Activated CD8-positive, alpha-beta memory T cell treated with anti-CD3 and anti-CD28 coated beads for 4 hours (primary cell): ENCODE results near the gene TGM4.

Experiments
- DNase-seq, 2 donors: peaks; one replicate each; pipeline ENCODE4 v3.0.0-alpha.2; 2020; ENCODE audit warnings: low read depth in 2 of 2

The TGM4 gene

DNA sequence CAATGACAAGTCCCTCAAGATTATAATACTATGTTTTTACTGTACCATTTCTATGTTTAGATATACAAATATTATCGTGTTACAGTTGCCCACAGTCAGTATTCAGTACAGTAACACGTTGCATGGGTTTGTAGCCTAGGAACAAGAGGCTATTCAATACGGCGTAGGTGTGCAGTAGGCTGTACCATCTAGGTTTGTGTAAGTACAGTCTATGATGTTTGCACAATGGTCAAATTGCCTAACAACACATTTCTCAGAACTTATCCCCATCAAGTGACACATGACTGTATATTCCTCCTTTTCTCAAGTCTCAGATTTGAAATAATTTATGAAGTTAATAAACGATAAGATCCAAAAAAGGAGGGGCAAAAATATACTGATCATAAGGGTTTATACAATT is 79.9 kb downstream of the TGM4 start:
- no peak for DNase-seq

DNA sequence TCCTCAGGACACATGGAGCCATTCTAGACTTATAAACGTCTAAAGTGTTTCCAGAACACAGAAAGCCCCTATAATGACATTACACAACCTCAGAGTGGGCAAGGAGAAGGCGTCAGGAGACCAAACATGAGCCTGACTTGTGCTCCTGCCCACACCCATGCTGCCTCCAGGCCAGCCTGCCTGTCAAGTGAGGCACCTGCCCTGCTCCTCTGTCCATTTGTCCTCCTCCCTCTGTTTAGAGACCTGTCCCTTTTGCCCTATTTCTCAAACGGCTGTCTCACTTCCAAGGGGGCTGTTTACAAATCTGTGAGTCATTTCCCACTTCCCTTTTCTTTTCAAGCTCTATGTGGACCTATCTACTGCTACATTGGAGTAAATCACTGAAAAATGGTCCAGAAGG is 80.6 kb downstream of the TGM4 start:
- no peak for DNase-seq

DNA sequence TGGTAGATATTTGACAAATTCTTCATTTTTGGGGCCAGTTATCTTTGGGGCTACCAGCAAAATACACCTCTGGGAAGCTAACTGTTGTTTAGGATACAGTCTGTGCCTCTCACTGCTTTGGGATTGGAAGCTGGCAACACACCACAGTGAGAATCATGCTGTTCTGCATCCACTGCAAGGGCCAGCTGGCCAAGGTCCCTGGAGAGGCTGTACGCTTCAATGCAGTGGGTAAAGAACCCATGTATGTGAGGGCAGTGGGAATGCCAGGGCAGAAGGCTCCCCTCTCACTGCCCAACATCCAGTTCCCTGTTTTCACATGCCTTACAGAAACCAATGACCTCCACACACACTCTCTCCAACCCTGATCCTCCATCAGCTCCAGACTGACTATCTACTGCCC is 81.5 kb downstream of the TGM4 start:
- DNase-seq = no peak

DNA sequence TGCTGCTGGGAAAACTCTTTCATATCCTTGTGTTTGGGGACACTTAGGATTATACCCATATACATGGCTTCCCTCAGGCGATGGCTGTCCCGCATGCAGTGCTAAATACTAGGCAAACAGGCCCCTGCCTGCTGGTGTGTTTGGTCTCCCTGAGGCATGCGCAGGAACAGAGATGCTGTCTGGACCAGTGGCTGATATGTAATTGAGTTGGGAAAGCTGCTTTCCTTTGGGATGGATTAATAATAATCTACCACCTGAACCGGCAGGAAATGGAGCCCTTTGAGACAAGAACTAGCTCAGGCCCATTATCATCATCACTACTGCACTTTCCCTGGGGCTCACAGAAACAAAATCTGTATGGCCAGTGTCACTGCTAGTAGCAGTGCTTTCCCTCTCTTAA is 83.6 kb downstream of the TGM4 start:
- DNase-seq = no peak

DNA sequence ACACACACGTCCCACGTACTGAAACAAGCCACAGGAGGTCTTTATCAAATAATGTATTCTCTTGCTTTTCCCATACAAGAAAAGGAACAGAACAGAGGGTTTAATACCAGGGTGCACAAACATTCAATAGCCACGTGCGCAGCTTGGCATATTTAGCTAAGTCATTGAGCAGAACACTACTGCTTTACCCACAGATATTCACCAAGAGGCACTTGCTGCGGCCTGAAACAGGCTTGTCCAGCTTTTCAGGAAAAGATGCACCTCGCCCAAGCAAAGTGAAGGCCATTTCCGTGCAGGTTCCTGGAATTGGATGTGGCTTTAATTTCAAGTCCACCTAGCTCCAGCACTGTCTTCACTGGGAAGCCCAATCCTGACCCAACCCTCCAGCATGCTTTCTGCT is 84.0 kb downstream of the TGM4 start:
- no peak for DNase-seq

DNA sequence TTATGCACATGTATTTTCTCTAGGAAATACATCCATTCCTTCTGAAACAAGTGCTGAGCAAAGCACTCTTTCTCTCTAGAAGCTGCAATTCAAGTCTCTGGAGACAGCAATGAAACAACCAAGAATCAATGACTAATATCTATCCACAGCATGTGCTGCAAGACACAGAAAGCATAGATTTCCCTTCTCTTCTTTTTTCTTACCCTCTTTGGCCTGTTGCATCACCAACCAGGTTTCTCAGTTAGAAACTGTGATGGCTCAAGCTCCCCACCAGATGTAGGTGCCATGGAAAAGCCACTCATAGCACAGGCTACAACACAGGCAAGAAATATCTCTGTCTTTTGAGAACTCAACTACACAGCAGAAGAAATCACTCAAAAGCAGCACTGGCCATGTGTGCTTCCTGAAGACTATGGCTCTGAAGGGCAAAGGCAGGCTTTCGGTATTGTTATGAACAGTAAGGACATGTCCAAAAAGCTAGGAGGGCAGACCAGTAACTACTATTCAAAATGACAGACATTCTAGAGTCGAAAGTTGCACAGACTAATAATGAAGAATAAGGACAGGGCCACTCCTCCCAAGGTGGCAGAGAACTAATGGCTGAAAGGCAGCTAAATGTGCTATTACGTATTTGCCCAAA is 86.1 kb downstream of the TGM4 start:
- no peak for DNase-seq

DNA sequence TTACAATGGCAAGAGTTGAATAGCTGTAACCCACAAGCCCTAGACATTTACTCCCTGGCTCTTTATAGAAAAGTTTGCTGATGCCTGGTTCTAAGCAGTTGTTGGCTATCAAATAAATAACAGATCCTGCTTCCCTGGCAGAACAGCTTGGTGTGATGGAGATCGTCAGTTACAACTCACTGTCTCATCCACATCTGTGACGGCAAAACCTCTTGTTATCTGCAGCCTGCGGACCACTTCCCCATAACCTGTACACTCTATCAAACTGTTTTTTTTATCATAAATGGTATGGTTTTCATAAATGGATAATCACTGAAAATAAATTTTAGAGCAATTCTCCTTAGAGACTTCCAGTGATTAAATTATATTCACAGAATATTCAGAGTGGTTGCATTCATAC is 87.5 kb downstream of the TGM4 start:
- DNase-seq = no peak

DNA sequence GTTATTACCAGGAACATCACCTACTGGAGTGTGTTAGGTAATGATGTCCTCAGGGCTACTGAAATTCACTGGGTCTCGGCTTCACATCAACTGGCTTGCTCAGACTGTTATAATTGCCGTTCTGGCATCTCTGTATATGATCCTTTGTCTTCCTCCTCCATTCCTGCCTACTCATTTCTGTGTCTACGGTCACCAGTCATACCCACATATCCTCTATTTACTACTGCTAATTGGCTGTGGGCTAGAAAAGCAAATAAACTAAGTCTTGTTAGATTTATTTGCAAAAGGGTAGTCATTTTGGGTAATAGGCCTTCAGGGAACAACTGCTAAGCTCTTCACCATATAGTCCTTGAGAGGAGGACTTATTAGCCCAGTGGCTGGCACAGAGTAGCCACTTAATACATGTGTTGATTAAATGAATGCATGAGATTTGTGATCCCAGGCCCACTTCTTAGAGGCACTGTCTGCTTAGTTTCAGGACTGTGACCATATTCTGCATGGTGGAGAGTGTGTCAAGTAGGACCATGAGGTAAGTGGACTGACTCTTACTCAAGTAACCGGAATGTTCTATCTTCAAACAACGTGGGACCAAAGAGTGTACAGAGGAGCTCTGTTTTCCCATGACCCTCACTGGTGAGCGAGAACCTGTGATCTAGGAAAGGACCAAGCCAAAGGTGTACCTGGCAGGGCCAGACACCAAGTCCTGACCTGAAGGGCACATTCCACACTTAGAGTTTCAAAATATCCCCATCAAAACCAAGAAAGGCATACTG is 88.4 kb downstream of the TGM4 start:
- DNase-seq = no peak

DNA sequence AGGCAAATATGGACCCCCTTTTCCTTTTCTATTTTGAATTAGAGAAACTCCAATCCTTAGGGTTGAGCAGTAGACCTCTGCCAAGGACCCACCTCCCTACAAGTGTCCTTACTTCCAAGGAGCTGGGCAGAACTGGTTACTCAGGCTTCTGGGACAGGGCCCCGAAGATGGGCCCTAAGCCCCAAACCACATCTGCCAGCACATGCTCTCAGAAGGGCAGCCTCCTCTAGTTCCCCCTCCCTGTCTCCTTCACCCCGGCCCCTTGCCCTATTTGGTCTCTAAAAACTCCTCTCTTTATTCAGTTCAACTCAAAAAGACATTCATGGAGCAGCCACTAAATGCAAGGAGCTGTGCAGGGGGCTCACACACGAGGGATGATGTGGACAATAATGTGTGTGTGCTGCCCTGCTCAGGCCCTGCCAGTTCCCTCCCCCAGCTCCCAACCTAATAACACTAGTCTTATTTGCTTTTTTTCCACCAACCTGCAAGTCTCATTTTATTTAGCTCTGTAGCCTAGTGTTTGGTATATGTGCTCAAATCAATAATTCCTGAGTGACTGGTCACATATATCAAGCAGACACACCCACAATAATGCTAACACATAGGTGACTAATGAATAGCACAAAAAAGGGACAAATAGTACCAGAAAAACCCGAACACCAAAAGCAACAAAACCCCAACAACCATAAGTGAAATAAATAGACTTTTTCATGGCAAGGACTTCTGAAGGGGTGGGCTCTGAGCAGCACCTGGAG is 89.3 kb downstream of the TGM4 start:
- no peak for DNase-seq
